Activated naive CD8-positive, alpha-beta T cell treated with anti-CD3 and anti-CD28 coated beads, Interleukin-2, amount 10 ng/mL, durations not matched to agents 7 days and 5 days (primary cell): ENCODE data around the gene MARCHF5. TPM values are rescaled to one million over a fixed set of nuclear protein-coding genes. Genes with fewer than 3 reads are reported as not detected.
"Not testable (repeated sequence)": the region's sequence is repeated elsewhere in the genome, so short reads cannot be mapped to it uniquely, and the experiment has no call there.

ENCODE experiments used
- ATAC-seq: fragments of 150-1000 bp; cut with Tn5 transposase; one replicate; pipeline ENCODE4 v1.10.0; 2021; ENCODE audit warnings: low read depth, moderate library complexity
- POLR2A ChIA-PET: fragments of 350-600 bp; sonication (Branson Sonifier 250); formaldehyde crosslinking; loops from one replicate; lab custom pipeline; 2021; ENCODE audit warnings: antibody characterized with exemption; lab: Charles Lee
- DNase-seq: peaks from one replicate; pipeline ENCODE4 v3.0.0; 2021
- H3K27ac Mint-ChIP-seq: one replicate; pipeline ENCODE4 v1.8.0; 2022; ENCODE audit warnings: mild to moderate bottlenecking, mixed read lengths
- H3K27me3 Mint-ChIP-seq: one replicate; pipeline ENCODE4 v1.8.0; 2022; ENCODE audit warnings: mild to moderate bottlenecking, moderate library complexity, mixed read lengths
- H3K36me3 Mint-ChIP-seq: one replicate; pipeline ENCODE4 v1.8.0; 2021; ENCODE audit warnings: mild to moderate bottlenecking, mixed read lengths
- H3K4me1 Mint-ChIP-seq: one replicate; pipeline ENCODE4 v1.8.0; 2021; ENCODE audit warnings: mixed read lengths
- H3K4me3 Mint-ChIP-seq: one replicate; pipeline ENCODE4 v1.8.0; 2022; ENCODE audit warnings: mild to moderate bottlenecking, moderate library complexity, mixed read lengths
- H3K9me3 Mint-ChIP-seq: one replicate; pipeline ENCODE4 v1.8.0; 2021; ENCODE audit warnings: mixed read lengths
- total RNA-seq, 2 experiments: library from RNA; stranded (reverse); gene quantifications; one replicate each; pipeline ENCODE4 v1.2.3, GENCODE V29; 2021

Gene MARCHF5
- total RNA-seq, 2 experiments from 2014 or later: 25.6 to 27.2 TPM

GRCh38 chr10:92323079-92323478, 32.1 kb downstream of the MARCHF5 start:
- ATAC-seq (no peak), DNase-seq (no peak)
- Mint-ChIP-seq H3K27ac (no peak overlapping the region), H3K27me3 (no peaks in the 10 kb centered on the region), H3K9me3 (peaks cover 4% of the 10 kb centered on the region), H3K4me1 (peaks cover 1% of the 10 kb centered on the region), H3K36me3 (peaks cover 29% of the 10 kb centered on the region), H3K4me3 (no peak overlapping the region)
- POLR2A ChIA-PET: no interaction called here

GRCh38 chr10:92327445-92328433, 36.8 kb downstream of the MARCHF5 start:
- POLR2A ChIA-PET: no interaction called here
- DNase-seq (no peak), ATAC-seq (no peak)
- Mint-ChIP-seq H3K9me3 (no peaks in the 10 kb centered on the region), H3K4me3 (no peak overlapping the region), H3K4me1 (peaks cover 3% of the 10 kb centered on the region), H3K27me3 (no peaks in the 10 kb centered on the region), H3K27ac (no peak overlapping the region), H3K36me3 (peaks cover 13% of the 10 kb centered on the region)

- Mint-ChIP-seq H3K27me3 (no peaks in the 10 kb centered on the region), H3K27ac (no peak overlapping the region), H3K9me3 (no peaks in the 10 kb centered on the region), H3K36me3 (peaks cover 10% of the 10 kb centered on the region), H3K4me1 (peaks cover 1% of the 10 kb centered on the region), H3K4me3 (no peak overlapping the region)
- POLR2A ChIA-PET: no interaction called here
- no peak for DNase-seq
- ATAC-seq: no peak
Observed at GRCh38 chr10:92328993-92329392, 38.0 kb downstream of the MARCHF5 start.

- POLR2A ChIA-PET, H3K4me3 Mint-ChIP-seq, DNase-seq, H3K9me3 Mint-ChIP-seq, H3K27ac Mint-ChIP-seq, H3K27me3 Mint-ChIP-seq, H3K4me1 Mint-ChIP-seq, ATAC-seq, H3K36me3 Mint-ChIP-seq: not testable (repeated sequence)
Observed at GRCh38 chr10:92329927-92330326, 39.0 kb downstream of the MARCHF5 start.

- POLR2A ChIA-PET: no interaction called here
- no peak overlapping the region for H3K27ac Mint-ChIP-seq
- H3K27me3 Mint-ChIP-seq: no peaks in the 10 kb centered on the region
- ATAC-seq (no peak), DNase-seq (no peak)
- H3K4me3 Mint-ChIP-seq: no peak overlapping the region
- H3K9me3 Mint-ChIP-seq: no peaks in the 10 kb centered on the region
- H3K4me1 Mint-ChIP-seq: peaks cover 6% of the 10 kb centered on the region
- H3K36me3 Mint-ChIP-seq: peaks cover 16% of the 10 kb centered on the region
Observed at GRCh38 chr10:92342796-92343195, 51.8 kb downstream of the MARCHF5 start.

- H3K4me1 Mint-ChIP-seq, H3K4me3 Mint-ChIP-seq, H3K27ac Mint-ChIP-seq, H3K9me3 Mint-ChIP-seq, DNase-seq, H3K27me3 Mint-ChIP-seq, ATAC-seq, POLR2A ChIA-PET: not testable (repeated sequence)
- H3K36me3 Mint-ChIP-seq: peaks cover 32% of the 10 kb centered on the region
Observed at GRCh38 chr10:92345575-92345974, 54.6 kb downstream of the MARCHF5 start.

GRCh38 chr10:92347035-92347676, 56.2 kb downstream of the MARCHF5 start:
- H3K27ac Mint-ChIP-seq, POLR2A ChIA-PET, DNase-seq, H3K4me3 Mint-ChIP-seq, H3K4me1 Mint-ChIP-seq, H3K9me3 Mint-ChIP-seq, ATAC-seq, H3K27me3 Mint-ChIP-seq: not testable (repeated sequence)
- peaks cover 30% of the 10 kb centered on the region for H3K36me3 Mint-ChIP-seq

GRCh38 chr10:92350411-92350810, 59.4 kb downstream of the MARCHF5 start:
- Mint-ChIP-seq H3K4me3 (no peak overlapping the region), H3K27ac (no peak overlapping the region), H3K36me3 (peaks cover 22% of the 10 kb centered on the region), H3K27me3 (no peaks in the 10 kb centered on the region), H3K9me3 (no peaks in the 10 kb centered on the region), H3K4me1 (no peaks in the 10 kb centered on the region)
- DNase-seq (no peak), ATAC-seq (no peak)
- POLR2A ChIA-PET: no interaction called here

- H3K4me3 Mint-ChIP-seq: no peak overlapping the region
- no peaks in the 10 kb centered on the region for H3K4me1 Mint-ChIP-seq
- DNase-seq (no peak), ATAC-seq (no peak)
- POLR2A ChIA-PET: no interaction called here
- peaks cover 16% of the 10 kb centered on the region for H3K27me3 Mint-ChIP-seq
- H3K27ac Mint-ChIP-seq: no peak overlapping the region
- H3K9me3 Mint-ChIP-seq: no peaks in the 10 kb centered on the region
- peaks cover 9% of the 10 kb centered on the region for H3K36me3 Mint-ChIP-seq
Observed at GRCh38 chr10:92354587-92354986, 63.6 kb downstream of the MARCHF5 start.

- Mint-ChIP-seq H3K9me3 (no peaks in the 10 kb centered on the region), H3K27ac (no peak overlapping the region), H3K4me3 (no peak overlapping the region), H3K4me1 (no peaks in the 10 kb centered on the region), H3K36me3 (no peaks in the 10 kb centered on the region), H3K27me3 (peaks cover 24% of the 10 kb centered on the region)
- ATAC-seq (no peak), DNase-seq (no peak)
- POLR2A ChIA-PET: no interaction called here
Observed at GRCh38 chr10:92356041-92356440, 65.1 kb downstream of the MARCHF5 start.

GRCh38 chr10:92363498-92363897, 72.5 kb downstream of the MARCHF5 start:
- H3K4me1 Mint-ChIP-seq: no peaks in the 10 kb centered on the region
- peaks cover 19% of the 10 kb centered on the region for H3K27me3 Mint-ChIP-seq
- H3K4me3 Mint-ChIP-seq: no peak overlapping the region
- H3K9me3 Mint-ChIP-seq: peaks cover 3% of the 10 kb centered on the region
- no peak overlapping the region for H3K27ac Mint-ChIP-seq
- no peaks in the 10 kb centered on the region for H3K36me3 Mint-ChIP-seq
- no peak for DNase-seq
- no peak for ATAC-seq
- POLR2A ChIA-PET: no interaction called here

GRCh38 chr10:92366412-92367021, 75.5 kb downstream of the MARCHF5 start:
- H3K27ac Mint-ChIP-seq: no peak overlapping the region
- DNase-seq (no peak), ATAC-seq (no peak)
- H3K36me3 Mint-ChIP-seq: no peaks in the 10 kb centered on the region
- no peak overlapping the region for H3K4me3 Mint-ChIP-seq
- peaks cover 3% of the 10 kb centered on the region for H3K27me3 Mint-ChIP-seq
- H3K9me3 Mint-ChIP-seq: peaks cover 3% of the 10 kb centered on the region
- POLR2A ChIA-PET: no interaction called here
- H3K4me1 Mint-ChIP-seq: no peaks in the 10 kb centered on the region

- Mint-ChIP-seq H3K27me3 (peaks cover 26% of the 10 kb centered on the region), H3K27ac (no peak overlapping the region), H3K36me3 (no peaks in the 10 kb centered on the region), H3K9me3 (no peaks in the 10 kb centered on the region), H3K4me3 (no peak overlapping the region), H3K4me1 (no peaks in the 10 kb centered on the region)
- ATAC-seq (no peak), DNase-seq (no peak)
- POLR2A ChIA-PET: no interaction called here
Observed at GRCh38 chr10:92377962-92378361, 87.0 kb downstream of the MARCHF5 start.
